A549 (cell line): ENCODE data around the gene KRT81. TPM values are rescaled to one million over a fixed set of nuclear protein-coding genes. Genes with fewer than 3 reads are reported as not detected.
A peak's percentile ranks its signal among the peaks of the same experiment; 100 is the strongest.

Experiments used
- ATAC-seq, 2 experiments: fragments of 200-7000 bp in 1 of 2; fragments of >200 bp in 1 of 2; cut with Nextera tagmentation in 1 of 2; cut with Tn5 transposase in 1 of 2; 3 replicates each; pipeline versions ENCODE4 v1.8.0 to v1.9.1; 2018 to 2020; ENCODE audit warnings: mild to moderate bottlenecking in 1 of 2, moderate library complexity in 1 of 2
- CTCF ChIA-PET: fragments of 300-600 bp; sonication (Branson Sonifier 250); formaldehyde crosslinking; extraction: SDS; loops from one replicate; lab custom pipeline; 2021; ENCODE audit warnings: antibody characterized with exemption, inconsistent platforms; lab: Yijun Ruan, JAX
- POLR2A ChIA-PET: fragments of 350-600 bp; formaldehyde crosslinking; extraction: SDS; loops from one replicate; lab custom pipeline; 2021; ENCODE audit warnings: antibody characterized with exemption, inconsistent platforms; lab: Yijun Ruan, JAX
- DNase-seq, 2 experiments: peaks; one replicate each; pipeline versions ENCODE4 v3.0.0 to v3.0.0-alpha.2; 2011 to 2016; ENCODE audit warnings: low read depth in 1 of 2, low spot score in 1 of 2
- FAIRE-seq: peaks from 2 replicates; lab custom pipeline; 2011; peaks lifted over from hg19 to GRCh38; lab: Jason Lieb, UNC
- H3K27ac ChIP-seq, 2 experiments: fragments of >200 bp; sonication (Bioruptor Twin); formaldehyde crosslinking; 3 replicates each; pipeline ENCODE4 v1.5.1; 2016 to 2017
- H3K4me1 ChIP-seq: fragments of >200 bp; sonication (Bioruptor Twin); formaldehyde crosslinking; 3 replicates; pipeline ENCODE4 v1.6.1; 2016
- H3K4me2 ChIP-seq: fragments of >200 bp; sonication (Bioruptor Twin); formaldehyde crosslinking; 3 replicates; pipeline ENCODE4 v1.6.1; 2016
- H3K4me3 ChIP-seq: fragments of >200 bp; sonication (Bioruptor Twin); formaldehyde crosslinking; 3 replicates; pipeline ENCODE4 v1.5.1; 2016
- H3K9me3 ChIP-seq: fragments of >200 bp; sonication (Bioruptor Twin); formaldehyde crosslinking; 3 replicates; pipeline ENCODE4 v1.6.1; 2016
- BHLHE40 ChIP-seq: IDR thresholded peaks from 2 replicates; pipeline ENCODE4 v1.6.1; 2012; ENCODE audit warnings: low read depth, low read length, inconsistent platforms
- CBX8 ChIP-seq: fragments of 200-600 bp; sonication (generic); IDR thresholded peaks from 2 replicates; pipeline ENCODE4 v1.6.1; 2016
- CEBPB ChIP-seq, 2 experiments: fragments of >200 bp in 1 of 2; sonication (Bioruptor Twin) in 1 of 2; formaldehyde crosslinking in 1 of 2; IDR thresholded peaks; 2 replicates each; pipeline ENCODE4 v1.6.1; 2012 to 2016
- CHD2 ChIP-seq: fragments of 150-350 bp; IDR thresholded peaks from 2 replicates; pipeline ENCODE4 v1.6.1; 2014; ENCODE audit warnings: low read length; ENCODE audit not compliant: partially characterized antibody
- CHD4 ChIP-seq: fragments of 200-600 bp; sonication (generic); IDR thresholded peaks from 2 replicates; pipeline ENCODE4 v1.6.1; 2016; ENCODE audit warnings: antibody characterized with exemption, mild to moderate bottlenecking, borderline replicate concordance
- EHF ChIP-seq: fragments of 250-450 bp; sonication (Bioruptor Pico); IDR thresholded peaks from 2 replicates; pipeline ENCODE4 v1.5.0; 2020; ENCODE audit warnings: mild to moderate bottlenecking
- EP300 ChIP-seq, 2 experiments: fragments of >200 bp; sonication (Bioruptor Twin); formaldehyde crosslinking; IDR thresholded peaks; 2 replicates in 1 of 2; 3 replicates in 1 of 2; pipeline ENCODE4 v1.6.1; 2016 to 2017
- ESRRA ChIP-seq: fragments of 150-350 bp; IDR thresholded peaks from 2 replicates; pipeline ENCODE4 v1.6.1; 2014; ENCODE audit warnings: mild to moderate bottlenecking, low read length, borderline replicate concordance
- GATA3 ChIP-seq: IDR thresholded peaks from 2 replicates; pipeline ENCODE4 v1.6.1; 2012; ENCODE audit warnings: borderline replicate concordance
- HDAC2 ChIP-seq: fragments of 200-600 bp; sonication (generic); IDR thresholded peaks from 2 replicates; pipeline ENCODE4 v1.6.1; 2016
- HEYL ChIP-seq: fragments of 250-450 bp; sonication (Bioruptor Pico); IDR thresholded peaks from 2 replicates; pipeline ENCODE4 v1.8.0; 2021; ENCODE audit warnings: mild to moderate bottlenecking, moderate library complexity
- HOXB13 ChIP-seq: fragments of 250-450 bp; sonication (Bioruptor Pico); IDR thresholded peaks from 2 replicates; pipeline ENCODE4 v1.5.0; 2020; ENCODE audit warnings: low read depth, mild to moderate bottlenecking, moderate library complexity
- MAFK ChIP-seq: fragments of 450-650 bp; IDR thresholded peaks from 2 replicates; pipeline ENCODE4 v1.6.1; 2014; ENCODE audit not compliant: partially characterized antibody
- MAZ ChIP-seq: fragments of 150-350 bp; IDR thresholded peaks from 2 replicates; pipeline ENCODE4 v1.6.1; 2014; ENCODE audit warnings: antibody characterized with exemption, low read depth, low read length, borderline replicate concordance
- NR3C1 ChIP-seq: fragments of >200 bp; sonication (Bioruptor Twin); formaldehyde crosslinking; IDR thresholded peaks from 3 replicates; pipeline ENCODE4 v1.6.1; 2017
- RARB ChIP-seq: fragments of 250-450 bp; sonication (Bioruptor Pico); IDR thresholded peaks from 2 replicates; pipeline ENCODE4 v1.8.0; 2021; ENCODE audit warnings: mild to moderate bottlenecking, moderate library complexity
- RCOR1 ChIP-seq: fragments of 150-350 bp; IDR thresholded peaks from 2 replicates; pipeline ENCODE4 v1.6.1; 2014; ENCODE audit warnings: antibody characterized with exemption, low read length, low read depth
- SMC3 ChIP-seq: fragments of >200 bp; sonication (Bioruptor Twin); formaldehyde crosslinking; IDR thresholded peaks from 3 replicates; pipeline ENCODE4 v1.6.1; 2018; ENCODE audit warnings: inconsistent platforms
- TP53 ChIP-seq: fragments of 250-450 bp; sonication (Bioruptor Pico); IDR thresholded peaks from 2 replicates; pipeline ENCODE4 v1.5.0; 2021; ENCODE audit warnings: mild to moderate bottlenecking, moderate library complexity
- ZC3H11A ChIP-seq: fragments of 450-650 bp; IDR thresholded peaks from 2 replicates; pipeline ENCODE4 v1.6.1; 2014; ENCODE audit warnings: antibody characterized with exemption, mild to moderate bottlenecking
- ZFP36 ChIP-seq: fragments of 450-650 bp; IDR thresholded peaks from 2 replicates; pipeline ENCODE4 v1.6.1; 2014; ENCODE audit warnings: borderline replicate concordance; ENCODE audit not compliant: partially characterized antibody
- WGBS: methylation state at CpG from one replicate; pipeline ENCODE4 v1.1.6; 2017; ENCODE audit errors: missing lambda C conversion rate; 5-methylcytosine and 5-hydroxymethylcytosine counted together
- polyA plus RNA-seq, 4 experiments: library from polyadenylated mRNA; depleted of rRNA in 3 of 4; stranded (reverse); fragments of >200 nt; fragmentation: RNase III in 1 of 4; extraction: RNeasy Plus Mini Kit Qiagen cat#74134 plus additional on column Dnase treatment in 1 of 4; gene quantifications; 2 replicates in 3 of 4; 3 replicates in 1 of 4; pipeline ENCODE4 v1.2.3, GENCODE V29; 2011 to 2017
- TF ChIP-seq, protein P1 (sequence below): IDR thresholded peaks from 2 replicates; pipeline ENCODE4 v1.6.1; 2012
- TF ChIP-seq, protein P2 (sequence below): fragments of 200-600 bp; sonication (generic); IDR thresholded peaks from 2 replicates; pipeline ENCODE4 v1.6.1; 2016; ENCODE audit warnings: antibody characterized with exemption, mild to moderate bottlenecking, moderate library complexity

The KRT81 gene
- polyA plus RNA-seq, 2 of the 4 experiments (the other 2 are of a cell fraction), result 1,799 to 3,643 TPM

DNA sequence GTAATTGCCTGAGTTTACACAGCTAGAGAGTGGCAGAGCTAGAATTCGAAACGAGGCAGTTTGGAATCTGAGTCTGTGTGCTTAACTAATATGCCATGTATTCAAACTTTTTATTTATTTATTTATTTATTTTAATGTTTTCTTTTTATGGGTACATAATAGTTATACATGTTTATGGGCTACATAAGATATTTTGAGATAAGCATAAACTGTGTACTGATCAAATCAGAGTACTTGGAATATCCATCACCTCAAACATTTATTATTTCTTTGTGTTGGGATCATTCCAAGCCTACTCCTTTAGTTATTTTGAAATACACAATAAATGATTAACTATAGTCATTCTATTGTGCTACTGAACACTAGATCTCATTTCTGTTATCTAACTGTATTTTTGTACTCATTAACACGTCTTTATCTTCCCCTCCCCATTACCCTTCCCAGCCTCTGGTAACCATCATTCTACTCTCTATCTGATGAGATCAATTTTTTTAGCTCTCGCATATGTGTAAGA is 7.4 kb upstream of the KRT81 start (continued):
- no peak for TF ChIP-seq CEBPB (IDR thresholded peaks at IDR 0.05)
- TF ChIP-seq, protein P1, sequence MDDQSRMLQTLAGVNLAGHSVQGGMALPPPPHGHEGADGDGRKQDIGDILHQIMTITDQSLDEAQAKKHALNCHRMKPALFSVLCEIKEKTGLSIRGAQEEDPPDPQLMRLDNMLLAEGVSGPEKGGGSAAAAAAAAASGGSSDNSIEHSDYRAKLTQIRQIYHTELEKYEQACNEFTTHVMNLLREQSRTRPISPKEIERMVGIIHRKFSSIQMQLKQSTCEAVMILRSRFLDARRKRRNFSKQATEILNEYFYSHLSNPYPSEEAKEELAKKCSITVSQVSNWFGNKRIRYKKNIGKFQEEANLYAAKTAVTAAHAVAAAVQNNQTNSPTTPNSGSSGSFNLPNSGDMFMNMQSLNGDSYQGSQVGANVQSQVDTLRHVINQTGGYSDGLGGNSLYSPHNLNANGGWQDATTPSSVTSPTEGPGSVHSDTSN, result no peak

DNA sequence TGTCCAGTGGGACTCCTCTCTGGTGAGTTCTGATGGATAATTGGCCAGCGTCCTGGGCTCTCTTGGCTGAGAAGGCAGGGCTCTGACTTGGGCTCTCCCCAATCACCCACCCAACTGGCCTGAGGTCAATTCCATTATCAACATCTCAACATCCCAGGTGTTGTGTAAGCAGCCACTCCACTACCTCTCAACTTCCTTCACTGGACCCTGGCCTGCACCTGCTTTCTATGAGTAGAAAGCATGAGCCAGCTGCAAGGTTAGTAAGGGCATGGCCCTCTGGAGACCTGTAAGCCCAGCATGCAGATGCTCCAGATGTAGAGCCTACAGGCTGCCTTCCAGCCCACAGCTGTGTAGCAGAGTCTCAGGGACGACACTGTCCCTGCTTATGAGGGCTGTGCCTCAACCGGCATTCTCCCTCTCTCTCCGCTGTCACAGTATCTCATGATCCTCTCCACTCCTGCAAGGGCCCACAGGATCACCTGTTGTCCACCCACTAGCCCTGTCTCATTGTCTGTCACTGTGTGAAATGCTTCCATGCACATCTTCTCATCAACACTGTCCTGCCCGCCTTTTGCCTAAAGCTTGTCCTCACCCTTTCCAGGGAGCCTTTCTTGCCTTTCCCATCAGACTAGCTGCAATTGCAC is 5.4 kb upstream of the KRT81 start:
- peak overlapping the region in 1 of 2 experiments; percentile 12; a peak in 2 of 6 replicates for H3K27ac ChIP-seq
- 90% methylated on average over 5 of the region's 5 CpGs for WGBS
- POLR2A ChIA-PET, result no interaction called here
- no peak overlapping the region for H3K4me3 ChIP-seq
- FAIRE-seq (no peak), DNase-seq (no peak), ATAC-seq (no peak; a peak in 1 of 6 replicates)
- no peaks in the 10 kb centered on the region for H3K9me3 ChIP-seq
- H3K4me2 ChIP-seq, result no peak overlapping the region
- peaks cover 23% of the 10 kb centered on the region for H3K4me1 ChIP-seq
- TF ChIP-seq CHD4, result no peak
- no peak for TF ChIP-seq CHD2
- no peak for TF ChIP-seq NR3C1
- no peak for TF ChIP-seq HDAC2
- TF ChIP-seq TP53 (CRISPR knock-in tag), result no peak
- TF ChIP-seq RARB, result no peak
- no peak for TF ChIP-seq EHF (CRISPR knock-in tag)
- no peak for TF ChIP-seq GATA3
- TF ChIP-seq, protein P2, sequence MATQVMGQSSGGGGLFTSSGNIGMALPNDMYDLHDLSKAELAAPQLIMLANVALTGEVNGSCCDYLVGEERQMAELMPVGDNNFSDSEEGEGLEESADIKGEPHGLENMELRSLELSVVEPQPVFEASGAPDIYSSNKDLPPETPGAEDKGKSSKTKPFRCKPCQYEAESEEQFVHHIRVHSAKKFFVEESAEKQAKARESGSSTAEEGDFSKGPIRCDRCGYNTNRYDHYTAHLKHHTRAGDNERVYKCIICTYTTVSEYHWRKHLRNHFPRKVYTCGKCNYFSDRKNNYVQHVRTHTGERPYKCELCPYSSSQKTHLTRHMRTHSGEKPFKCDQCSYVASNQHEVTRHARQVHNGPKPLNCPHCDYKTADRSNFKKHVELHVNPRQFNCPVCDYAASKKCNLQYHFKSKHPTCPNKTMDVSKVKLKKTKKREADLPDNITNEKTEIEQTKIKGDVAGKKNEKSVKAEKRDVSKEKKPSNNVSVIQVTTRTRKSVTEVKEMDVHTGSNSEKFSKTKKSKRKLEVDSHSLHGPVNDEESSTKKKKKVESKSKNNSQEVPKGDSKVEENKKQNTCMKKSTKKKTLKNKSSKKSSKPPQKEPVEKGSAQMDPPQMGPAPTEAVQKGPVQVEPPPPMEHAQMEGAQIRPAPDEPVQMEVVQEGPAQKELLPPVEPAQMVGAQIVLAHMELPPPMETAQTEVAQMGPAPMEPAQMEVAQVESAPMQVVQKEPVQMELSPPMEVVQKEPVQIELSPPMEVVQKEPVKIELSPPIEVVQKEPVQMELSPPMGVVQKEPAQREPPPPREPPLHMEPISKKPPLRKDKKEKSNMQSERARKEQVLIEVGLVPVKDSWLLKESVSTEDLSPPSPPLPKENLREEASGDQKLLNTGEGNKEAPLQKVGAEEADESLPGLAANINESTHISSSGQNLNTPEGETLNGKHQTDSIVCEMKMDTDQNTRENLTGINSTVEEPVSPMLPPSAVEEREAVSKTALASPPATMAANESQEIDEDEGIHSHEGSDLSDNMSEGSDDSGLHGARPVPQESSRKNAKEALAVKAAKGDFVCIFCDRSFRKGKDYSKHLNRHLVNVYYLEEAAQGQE, result no peak
- TF ChIP-seq CBX8, result no peak
- no peak for TF ChIP-seq ESRRA
- TF ChIP-seq SMC3, result no peak
- TF ChIP-seq ZC3H11A, result no peak
- CTCF ChIA-PET, result interaction anchor here (0.6 to 7.4 kb wide), 11 partner anchors 10 to 583 kb away, joined by 3 to 42 read pairs (median 6); no protein-coding TSS in a partner anchor

DNA sequence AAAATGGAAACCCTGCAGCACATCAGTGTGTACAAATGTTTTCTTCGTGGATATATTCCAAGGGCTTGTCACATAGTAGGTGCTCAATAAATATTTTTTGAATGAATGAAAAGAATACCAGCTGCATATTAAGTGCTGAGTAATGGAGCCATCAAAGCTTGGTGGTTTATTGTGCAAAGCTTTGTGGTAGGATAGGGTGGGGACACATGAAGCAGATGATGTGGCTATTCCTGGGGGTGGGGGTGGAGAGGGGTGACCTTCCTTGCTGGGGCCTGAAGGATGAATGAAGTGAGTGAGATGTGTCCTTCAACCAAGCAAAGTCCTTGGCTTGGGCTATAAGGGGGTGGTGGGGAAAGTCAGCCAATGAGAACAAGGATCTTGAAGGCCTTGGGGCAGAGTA is 4.3 kb upstream of the KRT81 start:
- ChIA-PET POLR2A (no interaction called here), CTCF (interaction anchor here (0.8 to 7.4 kb wide), 10 partner anchors 9 to 589 kb away, joined by 3 to 42 read pairs (median 8); no protein-coding TSS in a partner anchor)
- ATAC-seq (no peak), FAIRE-seq (no peak), DNase-seq (no peak)
- TF ChIP-seq ZFP36 (no peak), EP300 (IDR thresholded peaks at IDR 0.05) (no peak), HOXB13 (CRISPR knock-in tag) (no peak), TP53 (CRISPR knock-in tag) (no peak), BHLHE40 (no peak), HEYL (CRISPR knock-in tag) (no peak), RCOR1 (no peak), CHD2 (no peak), EHF (CRISPR knock-in tag) (no peak), MAZ (no peak), MAFK (no peak)
- TF ChIP-seq, protein P1, result no peak
- WGBS, result 50% methylated on average over 1 of the region's 1 CpG
- Histone ChIP-seq H3K4me1 (peaks cover 28% of the 10 kb centered on the region), H3K4me2 (no peak overlapping the region), H3K9me3 (no peaks in the 10 kb centered on the region), H3K4me3 (no peak overlapping the region), H3K27ac (peak overlapping the region in 1 of 2 experiments; percentile 19; a peak in 1 of 6 replicates)
